PC-9 (cell line): ENCODE measurements around the gene COL4A3. TPM values are rescaled to one million over a fixed set of nuclear protein-coding genes. Genes with fewer than 3 reads are reported as not detected.

Source experiments
- BruUV-seq: library from RNA; stranded (reverse); fragments of 400-500 nt; replicated peaks from 2 replicates; lab custom pipeline; 2021; lab: Mats Ljungman, UMichigan
- CTCF ChIA-PET: fragments of 300-600 bp; sonication (Branson Sonifier 250); formaldehyde crosslinking; loops from one replicate; lab custom pipeline; 2022; ENCODE audit warnings: antibody characterized with exemption; lab: Charles Lee
- POLR2A ChIA-PET: fragments of 300-600 bp; sonication (Branson Sonifier 250); formaldehyde crosslinking; loops from one replicate; lab custom pipeline; 2022; ENCODE audit warnings: antibody characterized with exemption; ENCODE audit not compliant: unreplicated experiment; lab: Charles Lee
- DNase-seq, 2 experiments: peaks; one replicate each; pipeline versions ENCODE4 v3.0.0 to v3.0.0-alpha.2; 2015 to 2022; ENCODE audit warnings: mixed read lengths in 1 of 2
- H2AFZ ChIP-seq: fragments of 200-600 bp; sonication (generic); 2 replicates; pipeline ENCODE4 v1.8.1; 2017; ENCODE audit warnings: antibody characterized with exemption
- H3F3A ChIP-seq: fragments of 200-600 bp; sonication (generic); 2 replicates; pipeline ENCODE4 v1.8.1; 2017; ENCODE audit warnings: antibody characterized with exemption, mild to moderate bottlenecking, low read depth; ENCODE audit not compliant: insufficient read depth
- H3K27ac ChIP-seq: fragments of 200-600 bp; sonication (generic); 2 replicates; pipeline ENCODE4 v1.6.1; 2016; ENCODE audit warnings: mixed run types
- H3K27me3 ChIP-seq: fragments of 200-600 bp; sonication (generic); 2 replicates; pipeline ENCODE4 v1.6.1; 2016; ENCODE audit warnings: low read depth, mixed run types; ENCODE audit not compliant: insufficient read depth
- H3K36me3 ChIP-seq: fragments of 200-600 bp; sonication (generic); 2 replicates; pipeline ENCODE4 v1.6.1; 2016; ENCODE audit warnings: low read depth, mixed run types
- H3K4me1 ChIP-seq: fragments of 200-600 bp; sonication (generic); replicated peaks from 2 replicates; pipeline ENCODE4 v1.6.1; 2016; ENCODE audit warnings: mixed run types; ENCODE audit not compliant: insufficient read depth
- H3K4me2 ChIP-seq: fragments of 200-600 bp; sonication (generic); 2 replicates; pipeline ENCODE4 v1.6.1; 2017; ENCODE audit warnings: mixed run types
- H3K4me3 ChIP-seq: fragments of 200-600 bp; sonication (generic); 2 replicates; pipeline ENCODE4 v1.6.1; 2016; ENCODE audit warnings: mixed run types
- H3K79me2 ChIP-seq: fragments of 200-600 bp; sonication (generic); 2 replicates; pipeline ENCODE4 v1.6.1; 2017; ENCODE audit warnings: low read depth, mixed run types
- H3K9me2 ChIP-seq: fragments of 200-600 bp; sonication (generic); 2 replicates; pipeline ENCODE4 v1.8.1; 2017; ENCODE audit warnings: mild to moderate bottlenecking; ENCODE audit not compliant: insufficient read depth
- H3K9me3 ChIP-seq: fragments of 200-600 bp; sonication (generic); 2 replicates; pipeline ENCODE4 v1.8.1; 2016; ENCODE audit warnings: low read depth; ENCODE audit not compliant: insufficient read depth
- H4K20me1 ChIP-seq: fragments of 200-600 bp; sonication (generic); 2 replicates; pipeline ENCODE4 v1.8.1; 2017; ENCODE audit not compliant: insufficient read depth
- EZH2 ChIP-seq: fragments of 200-600 bp; sonication (generic); IDR thresholded peaks from 2 replicates; pipeline ENCODE4 v1.8.0; 2017; ENCODE audit warnings: antibody characterized with exemption, low read depth
- intact Hi-C: fragments of 100-400 bp; cut with micrococcal nuclease; formaldehyde crosslinking; loops from one replicate; pipeline ENCODE4 v1.10.0; 2022; ENCODE audit not compliant: unreplicated experiment
- total RNA-seq: library from RNA; stranded (reverse); gene quantifications from 2 replicates; pipeline ENCODE4 v1.2.3, GENCODE V29; 2021
- TF ChIP-seq, protein P1 (sequence below): fragments of 200-600 bp; sonication (generic); conservative IDR thresholded peaks from 2 replicates; pipeline ENCODE4 v1.6.1; 2017; ENCODE audit warnings: mixed run types, antibody characterized with exemption, mild to moderate bottlenecking, moderate library complexity

COL4A3 gene
- total RNA-seq, 1 experiment from 2014 or later = 2.2 TPM

DNA sequence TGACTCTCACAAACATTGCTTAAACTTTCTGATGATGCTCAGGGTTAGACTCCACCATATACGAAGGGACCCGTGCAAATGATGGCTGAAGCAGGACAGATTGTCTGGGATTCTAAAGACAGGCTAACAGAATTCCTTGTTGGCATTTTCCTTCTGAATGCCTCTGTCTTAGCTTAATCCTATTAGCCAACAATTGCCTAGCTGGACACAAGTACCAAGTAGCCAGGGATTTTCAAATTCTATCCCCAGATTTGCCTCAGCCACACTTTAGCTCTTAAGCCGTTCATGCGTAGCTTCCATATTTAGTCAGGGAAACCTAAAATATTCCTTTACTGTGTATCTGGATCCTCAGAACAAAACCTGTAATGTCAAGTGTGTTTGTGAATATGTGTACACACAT lies 40.0 kb downstream of the COL4A3 start:
- intact Hi-C loops = no loop called here
- Histone ChIP-seq H3K9me3 (no peaks in the 10 kb centered on the region), H3K4me1 (no peaks in the 10 kb centered on the region), H3K27me3 (no peaks in the 10 kb centered on the region), H2AFZ (no peak overlapping the region), H3K4me3 (no peak overlapping the region), H3K4me2 (no peak overlapping the region), H4K20me1 (no peaks in the 10 kb centered on the region), H3K27ac (no peak overlapping the region), H3K36me3 (no peaks in the 10 kb centered on the region), H3K79me2 (no peaks in the 10 kb centered on the region), H3F3A (peaks cover 4% of the 10 kb centered on the region; the same call in 1 of the 2 replicates), H3K9me2 (no peaks in the 10 kb centered on the region; the same call in 1 of the 2 replicates)
- BruUV-seq = no TSS peak
- TF ChIP-seq, protein P1, sequence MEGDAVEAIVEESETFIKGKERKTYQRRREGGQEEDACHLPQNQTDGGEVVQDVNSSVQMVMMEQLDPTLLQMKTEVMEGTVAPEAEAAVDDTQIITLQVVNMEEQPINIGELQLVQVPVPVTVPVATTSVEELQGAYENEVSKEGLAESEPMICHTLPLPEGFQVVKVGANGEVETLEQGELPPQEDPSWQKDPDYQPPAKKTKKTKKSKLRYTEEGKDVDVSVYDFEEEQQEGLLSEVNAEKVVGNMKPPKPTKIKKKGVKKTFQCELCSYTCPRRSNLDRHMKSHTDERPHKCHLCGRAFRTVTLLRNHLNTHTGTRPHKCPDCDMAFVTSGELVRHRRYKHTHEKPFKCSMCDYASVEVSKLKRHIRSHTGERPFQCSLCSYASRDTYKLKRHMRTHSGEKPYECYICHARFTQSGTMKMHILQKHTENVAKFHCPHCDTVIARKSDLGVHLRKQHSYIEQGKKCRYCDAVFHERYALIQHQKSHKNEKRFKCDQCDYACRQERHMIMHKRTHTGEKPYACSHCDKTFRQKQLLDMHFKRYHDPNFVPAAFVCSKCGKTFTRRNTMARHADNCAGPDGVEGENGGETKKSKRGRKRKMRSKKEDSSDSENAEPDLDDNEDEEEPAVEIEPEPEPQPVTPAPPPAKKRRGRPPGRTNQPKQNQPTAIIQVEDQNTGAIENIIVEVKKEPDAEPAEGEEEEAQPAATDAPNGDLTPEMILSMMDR = no peak
- TF ChIP-seq EZH2 = no peak
- no peak for DNase-seq
- POLR2A ChIA-PET = no interaction called here
- CTCF ChIA-PET = no interaction called here

DNA sequence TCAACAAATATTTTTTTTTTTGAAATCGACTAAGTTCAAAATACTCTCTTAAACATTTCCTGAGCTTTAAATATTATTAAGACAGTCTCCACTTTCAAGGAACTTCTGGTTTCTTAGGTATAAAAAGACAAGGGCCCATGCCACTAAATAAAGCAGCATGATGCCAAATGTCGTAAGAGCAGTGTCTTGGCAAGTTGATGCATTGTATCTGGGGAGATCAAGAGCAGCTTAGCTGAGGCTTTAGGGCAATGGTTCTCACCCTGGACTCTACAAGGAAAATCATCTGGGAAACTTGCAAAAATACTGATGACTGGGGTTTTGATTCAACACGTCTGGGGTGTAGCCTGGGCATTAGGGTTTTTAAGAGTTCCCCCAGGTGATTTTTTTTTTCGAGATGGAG lies 41.3 kb downstream of the COL4A3 start:
- Histone ChIP-seq H3K4me1 (no peaks in the 10 kb centered on the region), H3K4me3 (no peak overlapping the region), H3K27ac (no peak overlapping the region), H3K36me3 (no peaks in the 10 kb centered on the region), H3K9me3 (no peaks in the 10 kb centered on the region), H4K20me1 (no peaks in the 10 kb centered on the region), H3K9me2 (no peaks in the 10 kb centered on the region), H2AFZ (no peak overlapping the region), H3K79me2 (no peaks in the 10 kb centered on the region), H3K4me2 (no peak overlapping the region), H3F3A (peaks cover 4% of the 10 kb centered on the region; the same call in 1 of the 2 replicates), H3K27me3 (no peaks in the 10 kb centered on the region)
- no peak for DNase-seq
- ChIA-PET CTCF (no interaction called here), POLR2A (no interaction called here)
- BruUV-seq = no TSS peak
- TF ChIP-seq, protein P1 = no peak
- no peak for TF ChIP-seq EZH2
- intact Hi-C loops = no loop called here

DNA sequence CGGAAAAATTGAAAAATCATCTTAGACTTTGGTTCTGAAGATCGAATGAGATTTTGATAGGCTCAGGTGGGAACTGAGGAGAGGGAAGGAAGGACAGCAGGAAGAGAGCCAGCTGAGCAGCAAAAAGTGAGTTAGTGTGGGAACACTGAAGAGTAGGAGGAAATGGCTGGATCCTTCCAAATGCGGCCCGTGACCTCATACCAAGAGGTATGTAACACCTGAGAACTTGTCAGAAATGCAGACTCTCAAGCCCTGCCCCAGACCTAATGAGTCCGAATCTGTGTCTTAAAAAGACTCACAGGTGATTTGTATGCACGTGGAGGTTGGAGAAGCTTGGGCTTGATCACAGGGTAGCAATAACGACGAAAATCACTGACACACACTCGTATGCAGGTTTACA lies 42.0 kb downstream of the COL4A3 start:
- no TSS peak for BruUV-seq
- ChIA-PET POLR2A (no interaction called here), CTCF (no interaction called here)
- H3K4me2 ChIP-seq = no peak overlapping the region
- no peak overlapping the region for H2AFZ ChIP-seq
- no peaks in the 10 kb centered on the region for H3K36me3 ChIP-seq
- peaks cover 4% of the 10 kb centered on the region; the same call in 1 of the 2 replicates for H3F3A ChIP-seq
- DNase-seq = no peak
- intact Hi-C loops = no loop called here
- H3K79me2 ChIP-seq = no peaks in the 10 kb centered on the region
- TF ChIP-seq, protein P1 = no peak
- no peak for TF ChIP-seq EZH2
- no peaks in the 10 kb centered on the region for H3K9me3 ChIP-seq
- H3K27me3 ChIP-seq = no peaks in the 10 kb centered on the region
- no peaks in the 10 kb centered on the region for H4K20me1 ChIP-seq
- no peak overlapping the region for H3K4me3 ChIP-seq
- no peaks in the 10 kb centered on the region for H3K9me2 ChIP-seq
- no peaks in the 10 kb centered on the region for H3K4me1 ChIP-seq
- no peak overlapping the region for H3K27ac ChIP-seq
